Measurements from ENCODE around the gene TPTE2.

- TF ChIP-seq E2F6 (IDR thresholded peaks at IDR 0.05; ENCODE audit: borderline replicate concordance, low read depth) (no peak), POLR2AphosphoS2 (conservative IDR thresholded peaks at IDR 0.05; ENCODE audit: low read length) (no peak), POLR2A (IDR thresholded peaks at IDR 0.05; ENCODE audit: low read length) (no peak), KDM5A (IDR thresholded peaks at IDR 0.05) (no peak), JUN (IDR thresholded peaks at IDR 0.05) (no peak), EP300 (IDR thresholded peaks at IDR 0.05) (no peak), CTCF (IDR thresholded peaks at IDR 0.05) (no peak), FOSL2 (IDR thresholded peaks at IDR 0.05) (no peak), FOSL2 (CRISPR knock-in tag; IDR thresholded peaks at IDR 0.05) (no peak), ZC3H11A (IDR thresholded peaks at IDR 0.05) (no peak), MAX (IDR thresholded peaks at IDR 0.05) (no peak), REST (IDR thresholded peaks at IDR 0.05) (no peak), EHMT2 (IDR thresholded peaks at IDR 0.05; ENCODE audit: low read depth) (no peak)
These were observed 44.0 kb upstream of the TPTE2 start for GRCh38 chr13:19605161-19605955.
